HG02798 (cell line): ENCODE data around the gene PTP4A2.
"Not testable (repeated sequence)": the region's sequence is repeated elsewhere in the genome, so short reads cannot be mapped to it uniquely, and the experiment has no call there.

ENCODE experiments used
- ATAC-seq: cut with Tn5 transposase; IDR thresholded peaks from one replicate; pipeline ENCODE4 v1.9.1; 2021; ENCODE audit warnings: mild to moderate bottlenecking; ENCODE audit not compliant: unreplicated experiment, poor library complexity

The PTP4A2 gene

GRCh38 chr1:31897526-31898100, 40.6 kb downstream of the PTP4A2 start:
- ATAC-seq, result no peak

- ATAC-seq, result not testable (repeated sequence)
Observed at GRCh38 chr1:31895474-31896198, 42.5 kb downstream of the PTP4A2 start.

GRCh38 chr1:31891280-31891679, 46.9 kb downstream of the PTP4A2 start:
- ATAC-seq, result no peak

- no peak for ATAC-seq
Observed at GRCh38 chr1:31888291-31888690, 49.9 kb downstream of the PTP4A2 start.

- no peak for ATAC-seq
Observed at GRCh38 chr1:31886866-31887265, 51.3 kb downstream of the PTP4A2 start.

GRCh38 chr1:31885851-31886250, 52.3 kb downstream of the PTP4A2 start:
- ATAC-seq, result no peak

GRCh38 chr1:31883357-31883942, 54.7 kb downstream of the PTP4A2 start:
- no peak for ATAC-seq

- ATAC-seq, result no peak
Observed at GRCh38 chr1:31881688-31882000, 56.5 kb downstream of the PTP4A2 start.

- no peak for ATAC-seq
Observed at GRCh38 chr1:31880957-31881687, 57.0 kb downstream of the PTP4A2 start.

- ATAC-seq, result no peak
Observed at GRCh38 chr1:31879981-31880608, 58.1 kb downstream of the PTP4A2 start.

- no peak for ATAC-seq
Observed at GRCh38 chr1:31878058-31878457, 60.1 kb downstream of the PTP4A2 start.

GRCh38 chr1:31877544-31877943, 60.6 kb downstream of the PTP4A2 start:
- ATAC-seq, result no peak

GRCh38 chr1:31875636-31876236, 62.4 kb downstream of the PTP4A2 start:
- no peak for ATAC-seq

- no peak for ATAC-seq
Observed at GRCh38 chr1:31874942-31875341, 63.2 kb downstream of the PTP4A2 start.

- ATAC-seq, result no peak
Observed at GRCh38 chr1:31872658-31873636, 65.2 kb downstream of the PTP4A2 start.

- ATAC-seq, result no peak
Observed at GRCh38 chr1:31871703-31872102, 66.5 kb downstream of the PTP4A2 start.

GRCh38 chr1:31870086-31870736, 68.0 kb downstream of the PTP4A2 start:
- no peak for ATAC-seq

- ATAC-seq, result no peak
Observed at GRCh38 chr1:31869449-31869848, 68.7 kb downstream of the PTP4A2 start.

GRCh38 chr1:31868862-31869261, 69.3 kb downstream of the PTP4A2 start:
- no peak for ATAC-seq
